ENCODE results near the gene AFF3. TPM values are rescaled to one million over a fixed set of nuclear protein-coding genes. Genes with fewer than 3 reads are reported as not detected.

AFF3 gene
- total and polyA plus RNA-seq, 2 of the 13 experiments (the other 11 are each of a cell fraction or from before 2014, with no cell fraction given) = not detected

GRCh38 chr2:99680946-99681345 is 461.4 kb downstream of the AFF3 start:
- FAIRE-seq = no peak
- H3K9me3 ChIP-seq (ENCODE audit: low read length) = no peaks in the 10 kb centered on the region
- WGBS (ENCODE audit: low lambda C conversion rate) = 6% methylated on average over 1 of the region's 1 CpG
- H3K9ac ChIP-seq (ENCODE audit: insufficient read depth, low read depth, low read length) = no peak overlapping the region
- ChIA-PET CTCF (ENCODE audit: low intra/inter-chr PET ratio, low total read pairs) (no interaction called here), POLR2A (no interaction called here)
- no peaks in the 10 kb centered on the region for H3K79me2 ChIP-seq (ENCODE audit: insufficient read depth, low read length)
- H3K36me3 ChIP-seq (replicated peaks in 1 of 2; ENCODE audit: control insufficient read depth in 1 of 2, insufficient read depth in 2 of 2, low read length in 2 of 2) = no peaks in the 10 kb centered on the region
- 0 out of 5 replicates have a peak, but pooled peaks cover 0 to 3% of the 10 kb centered on the region in 2 experiments for H3K27me3 ChIP-seq (ENCODE audit: control insufficient read depth in 1 of 2, insufficient read depth in 2 of 2, low read length in 2 of 2)
- no peak overlapping the region for H3K27ac ChIP-seq (ENCODE audit: extremely low read length, insufficient read depth, low read length)
- H2AFZ ChIP-seq (ENCODE audit: low read length) = no peak overlapping the region
- TF ChIP-seq POLR2AphosphoS2 (IDR thresholded peaks at IDR 0.05; ENCODE audit: low read depth, low read length) (no peak), IRF9 (CRISPR knock-in tag; IDR thresholded peaks at IDR 0.05; ENCODE audit: borderline replicate concordance) (no peak), ZFP91 (CRISPR knock-in tag; IDR thresholded peaks at IDR 0.05; ENCODE audit: borderline replicate concordance) (no peak), ZNF513 (CRISPR knock-in tag; conservative IDR thresholded peaks at IDR 0.05) (no peak), ZNF709 (CRISPR knock-in tag; IDR thresholded peaks at IDR 0.05) (no peak), HOXA5 (CRISPR knock-in tag; IDR thresholded peaks at IDR 0.05) (no peak), KDM4B (CRISPR knock-in tag; IDR thresholded peaks at IDR 0.05) (no peak), SNRNP70 (IDR thresholded peaks at IDR 0.05; ENCODE audit: low read depth, low read length) (no peak)
- no peak overlapping the region for H3K4me3 ChIP-seq (replicated peaks in 1 of 3; ENCODE audit: insufficient read depth in 1 of 3, low read depth in 2 of 3, low read length in 3 of 3)
- no peaks in the 10 kb centered on the region for H3K4me1 ChIP-seq (ENCODE audit: insufficient read depth, low read length)
- no peak overlapping the region for H3K4me2 ChIP-seq (ENCODE audit: low read depth, low read length)
- no TSS peak for BruUV-seq (replicated peaks)
- no peak for DNase-seq (ENCODE audit: low spot score)
- intact Hi-C loops (cut with micrococcal nuclease; ENCODE audit: unreplicated experiment) = no loop called here
- H4K20me1 ChIP-seq (ENCODE audit: insufficient read depth, low read length) = no peaks in the 10 kb centered on the region
- in situ Hi-C loops (cut with HindIII; ENCODE audit: extremely low pct_ligation_motif_present, low pct_unique_long_range_greater_than_20kb) = no loop called here
- no peak for ATAC-seq

All from HepG2 (cell line).